ENCODE data around the gene MCM8. TPM values are rescaled to one million over a fixed set of nuclear protein-coding genes. Genes with fewer than 3 reads are reported as not detected.
"Not testable (repeated sequence)": the region's sequence is repeated elsewhere in the genome, so short reads cannot be mapped to it uniquely, and the experiment has no call there.

MCM8 gene
- total RNA-seq, 2 experiments from 2014 or later = 31.4 to 37.5 TPM

DNA sequence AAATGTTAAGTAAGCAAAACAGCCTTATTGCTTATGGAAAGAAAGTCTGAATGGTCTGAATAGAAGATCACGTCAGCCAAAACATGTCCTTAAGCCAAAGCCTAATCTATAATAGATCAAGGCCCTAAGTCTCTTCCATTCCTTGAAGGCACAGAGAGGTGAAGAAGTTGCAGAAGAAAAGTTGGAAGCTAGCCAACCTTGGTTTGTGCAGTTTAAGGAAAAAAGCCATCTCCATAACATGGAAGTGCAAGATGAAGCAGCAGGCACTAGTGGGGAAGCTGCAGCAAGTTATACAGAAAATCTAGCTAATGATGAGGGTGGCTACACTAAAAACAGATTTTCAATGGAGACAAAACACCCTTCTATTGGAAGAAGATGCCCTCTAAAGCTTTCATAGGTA is 74.3 kb downstream of the MCM8 start:
- Mint-ChIP-seq H3K4me3 (no peak overlapping the region), H3K9me3 (ENCODE audit: low read depth) (peaks cover 3% of the 10 kb centered on the region), H3K4me1 (peaks cover 21% of the 10 kb centered on the region), H3K27me3 (no peaks in the 10 kb centered on the region), H3K36me3 (peaks cover 46% of the 10 kb centered on the region), H3K27ac (no peak overlapping the region)
- ATAC-seq (no peak), DNase-seq (no peak)
- CTCF ChIA-PET = interaction anchor here (0.7 to 0.8 kb wide), 2 partner anchors 17 to 496 kb away, joined by 3 read pairs; no protein-coding TSS in a partner anchor

DNA sequence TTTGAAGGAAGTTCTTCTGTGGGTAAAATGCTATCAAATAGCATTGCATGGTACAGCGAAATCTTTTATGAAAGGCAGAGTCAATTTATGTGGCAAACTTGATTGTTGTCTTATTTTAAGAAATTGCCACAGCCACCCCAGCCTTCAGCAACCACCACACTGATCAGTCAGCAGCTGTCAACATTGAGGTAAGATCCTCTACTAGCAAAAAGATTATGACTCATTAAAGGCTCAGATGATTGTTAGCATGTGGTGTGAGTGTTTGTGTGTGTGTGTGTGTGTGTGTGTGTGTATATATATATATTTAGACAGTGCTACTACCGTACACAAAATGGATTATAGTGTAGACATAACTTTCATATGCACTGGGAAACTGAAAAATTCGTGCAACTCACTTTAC is 75.6 kb downstream of the MCM8 start:
- Mint-ChIP-seq H3K36me3 (peaks cover 41% of the 10 kb centered on the region), H3K27ac (peak overlapping the region; percentile 49), H3K4me1 (peaks cover 23% of the 10 kb centered on the region), H3K9me3 (ENCODE audit: low read depth) (peaks cover 3% of the 10 kb centered on the region), H3K4me3 (no peak overlapping the region), H3K27me3 (no peaks in the 10 kb centered on the region)
- peak; percentile 56 for DNase-seq
- ATAC-seq = peak; percentile 61
- CTCF ChIA-PET = no interaction called here

DNA sequence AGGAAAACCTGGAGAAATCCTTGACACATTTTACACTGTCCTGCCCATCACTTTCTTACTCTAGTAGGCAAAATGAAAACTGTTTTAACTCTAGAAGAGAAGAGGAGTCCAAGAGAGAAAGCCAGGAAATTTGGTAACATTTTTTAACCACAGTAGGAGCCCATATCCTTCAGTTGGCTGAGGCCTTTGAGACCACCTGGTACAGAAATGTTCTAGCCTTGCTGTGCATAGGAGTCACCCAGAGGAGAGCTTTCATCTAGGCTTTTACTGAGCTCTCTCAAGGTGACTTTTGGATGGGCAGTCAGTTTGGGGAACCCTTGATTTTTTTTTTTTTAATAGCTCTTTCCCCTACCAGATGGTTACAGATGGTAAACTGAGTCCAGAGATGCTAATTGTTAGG is 78.4 kb downstream of the MCM8 start:
- H3K36me3 Mint-ChIP-seq = peaks cover 36% of the 10 kb centered on the region
- peaks cover 3% of the 10 kb centered on the region for H3K9me3 Mint-ChIP-seq (ENCODE audit: low read depth)
- no peaks in the 10 kb centered on the region for H3K27me3 Mint-ChIP-seq
- DNase-seq (no peak), ATAC-seq (no peak)
- H3K4me1 Mint-ChIP-seq = peaks cover 23% of the 10 kb centered on the region
- CTCF ChIA-PET = no interaction called here
- no peak overlapping the region for H3K27ac Mint-ChIP-seq
- no peak overlapping the region for H3K4me3 Mint-ChIP-seq

DNA sequence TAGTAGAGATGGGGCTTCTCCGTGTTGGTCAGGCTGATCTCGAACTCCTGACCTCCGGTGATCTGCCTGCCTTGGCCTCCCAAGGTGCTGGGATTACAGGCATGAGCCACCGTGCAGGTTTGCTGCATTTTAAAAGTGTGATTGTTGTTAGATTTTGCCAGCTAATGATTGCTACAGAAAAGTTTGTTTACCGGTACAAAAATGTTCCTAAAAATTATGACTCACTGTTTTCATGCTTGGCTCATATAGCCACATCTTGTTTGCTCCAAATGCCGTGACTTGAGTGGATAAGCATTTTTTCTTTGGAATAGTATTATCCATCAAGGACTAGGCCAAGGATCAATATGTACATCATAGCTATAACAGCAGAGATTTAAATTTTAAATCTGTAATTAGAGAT is 79.1 kb downstream of the MCM8 start:
- H3K9me3 Mint-ChIP-seq (ENCODE audit: low read depth) = no peaks in the 10 kb centered on the region
- no peak for DNase-seq
- no peak overlapping the region for H3K4me3 Mint-ChIP-seq
- ATAC-seq = no peak
- H3K27ac Mint-ChIP-seq = no peak overlapping the region
- H3K36me3 Mint-ChIP-seq = peaks cover 34% of the 10 kb centered on the region
- CTCF ChIA-PET = no interaction called here
- H3K4me1 Mint-ChIP-seq = peaks cover 29% of the 10 kb centered on the region
- H3K27me3 Mint-ChIP-seq = no peaks in the 10 kb centered on the region

DNA sequence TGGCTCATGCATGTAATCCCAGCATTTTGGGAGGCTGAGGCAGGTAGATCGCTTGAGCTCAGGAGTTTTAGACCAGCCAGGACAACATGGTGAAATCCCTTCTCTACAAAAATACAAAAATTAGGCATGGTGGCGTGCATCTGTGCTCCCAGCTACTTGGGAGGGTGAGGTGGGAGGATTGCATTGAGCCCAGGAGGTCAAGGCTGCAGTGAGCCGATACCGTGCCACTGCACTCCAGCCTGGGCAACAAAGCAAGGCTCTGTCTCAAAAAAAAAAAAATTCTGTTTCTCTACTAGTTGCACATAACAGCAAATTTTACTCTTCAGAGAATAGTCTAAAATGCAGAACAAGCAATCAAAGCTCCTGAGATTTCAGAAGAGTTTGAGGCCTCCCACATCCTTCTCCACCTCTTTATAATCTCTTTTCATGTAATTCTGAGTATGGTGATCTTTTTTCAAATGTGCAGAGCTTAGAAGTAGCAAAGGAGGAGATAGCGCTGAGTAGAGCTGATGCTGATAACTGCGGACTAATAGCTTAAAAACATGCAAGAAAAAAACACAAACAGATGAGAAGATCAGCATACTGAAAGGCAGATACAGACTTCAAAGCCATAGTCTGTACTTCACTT is 80.1 kb downstream of the MCM8 start:
- H3K27ac Mint-ChIP-seq = no peak overlapping the region
- CTCF ChIA-PET = no interaction called here
- no peaks in the 10 kb centered on the region for H3K27me3 Mint-ChIP-seq
- no peak for ATAC-seq
- no peaks in the 10 kb centered on the region for H3K9me3 Mint-ChIP-seq (ENCODE audit: low read depth)
- no peak overlapping the region for H3K4me3 Mint-ChIP-seq
- DNase-seq = no peak
- peaks cover 28% of the 10 kb centered on the region for H3K4me1 Mint-ChIP-seq
- peaks cover 29% of the 10 kb centered on the region for H3K36me3 Mint-ChIP-seq

DNA sequence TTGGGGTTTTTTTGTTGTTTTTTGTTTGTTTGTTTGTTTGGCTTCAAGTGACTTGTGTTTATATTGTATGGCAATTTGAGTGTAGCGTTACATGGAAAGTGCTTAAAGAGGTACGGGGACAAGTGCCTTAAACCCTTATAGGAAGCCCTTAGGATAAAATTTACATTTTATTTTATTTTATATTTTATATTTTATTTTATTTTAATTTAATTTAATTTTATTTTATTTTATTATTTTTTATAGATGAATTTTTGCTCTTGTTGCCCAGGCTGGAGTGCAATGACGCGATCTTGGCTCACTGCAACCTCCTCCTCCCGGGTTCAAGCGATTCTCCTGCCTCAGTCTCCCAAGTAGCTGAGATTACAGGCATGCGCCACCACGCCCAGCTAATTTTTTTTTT is 82.5 kb downstream of the MCM8 start:
- ATAC-seq; DNase-seq; H3K9me3 Mint-ChIP-seq (ENCODE audit: low read depth); CTCF ChIA-PET; H3K27ac Mint-ChIP-seq; H3K4me3 Mint-ChIP-seq; H3K27me3 Mint-ChIP-seq: not testable (repeated sequence)
- Mint-ChIP-seq H3K36me3 (peaks cover 32% of the 10 kb centered on the region), H3K4me1 (peaks cover 15% of the 10 kb centered on the region)

DNA sequence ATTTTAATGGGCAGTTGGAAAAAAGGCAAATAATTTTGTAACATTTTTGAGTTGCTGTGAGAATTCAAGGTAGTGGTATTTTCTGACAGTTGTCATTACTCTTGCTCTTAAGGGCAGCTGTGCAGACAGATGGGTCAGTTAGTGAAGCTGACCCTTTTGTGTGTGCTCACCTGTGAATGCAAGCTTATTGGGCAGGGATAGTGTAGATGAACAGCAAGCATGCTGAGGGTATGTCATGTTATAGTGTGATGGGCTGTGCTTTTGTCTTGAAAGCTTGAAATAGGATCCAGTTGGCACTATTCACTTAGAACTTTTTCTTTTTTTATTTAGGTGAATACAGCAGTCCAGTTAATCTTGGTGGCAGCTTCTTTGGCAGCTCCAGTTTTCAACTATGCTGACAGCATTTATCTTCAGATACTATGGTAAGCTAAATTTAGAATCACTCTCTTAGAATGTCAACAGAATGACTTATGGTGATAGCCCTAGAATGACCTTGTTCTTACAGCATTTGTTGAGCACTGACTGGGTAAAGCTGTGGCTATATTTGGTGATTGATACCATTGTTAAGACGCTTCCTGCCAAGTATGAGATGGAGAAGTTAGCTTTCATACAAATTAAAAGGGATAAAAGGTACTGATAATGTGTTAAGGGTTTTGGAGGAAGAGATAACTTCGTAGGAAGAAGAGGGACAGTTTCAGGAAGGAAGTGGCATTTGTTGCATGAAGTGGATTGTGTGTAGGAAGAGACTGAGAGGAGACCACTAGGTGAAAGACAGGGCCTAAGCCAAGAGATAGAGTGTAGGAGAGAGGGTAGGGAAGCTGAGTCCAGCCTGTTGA is 83.9 kb downstream of the MCM8 start:
- Mint-ChIP-seq H3K9me3 (ENCODE audit: low read depth) (no peaks in the 10 kb centered on the region), H3K36me3 (peaks cover 35% of the 10 kb centered on the region), H3K27me3 (no peaks in the 10 kb centered on the region), H3K4me3 (no peak overlapping the region), H3K27ac (peak overlapping the region; percentile 41), H3K4me1 (peaks cover 13% of the 10 kb centered on the region)
- CTCF ChIA-PET = no interaction called here
- ATAC-seq = no peak
- no peak for DNase-seq

DNA sequence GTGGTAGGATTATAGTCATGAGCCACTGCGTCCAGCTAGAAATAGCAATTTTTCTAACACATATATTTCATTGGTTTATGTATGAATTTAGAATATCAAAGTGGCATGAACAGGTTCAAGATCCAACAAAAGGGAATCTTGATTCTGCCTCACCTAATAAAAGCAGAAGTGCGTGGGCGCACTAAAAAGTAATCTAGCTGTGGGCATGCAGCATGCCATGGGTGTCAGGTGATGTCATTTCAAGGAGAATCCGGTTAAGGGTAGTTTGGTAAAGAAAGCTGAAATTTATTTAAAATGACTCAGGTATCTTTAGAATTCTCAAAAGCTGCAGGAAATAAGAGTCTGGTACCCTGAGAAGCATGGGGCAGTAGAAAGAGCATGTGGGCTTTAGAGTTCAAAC is 85.8 kb downstream of the MCM8 start:
- Mint-ChIP-seq H3K27me3 (no peaks in the 10 kb centered on the region), H3K4me3 (no peak overlapping the region), H3K36me3 (peaks cover 48% of the 10 kb centered on the region), H3K4me1 (peaks cover 10% of the 10 kb centered on the region), H3K9me3 (ENCODE audit: low read depth) (no peaks in the 10 kb centered on the region), H3K27ac (no peak overlapping the region)
- CTCF ChIA-PET = interaction anchor here (1.3 kb wide), 1 partner anchor 508 kb away, joined by 3 read pairs; no protein-coding TSS in a partner anchor
- DNase-seq (no peak), ATAC-seq (no peak)

DNA sequence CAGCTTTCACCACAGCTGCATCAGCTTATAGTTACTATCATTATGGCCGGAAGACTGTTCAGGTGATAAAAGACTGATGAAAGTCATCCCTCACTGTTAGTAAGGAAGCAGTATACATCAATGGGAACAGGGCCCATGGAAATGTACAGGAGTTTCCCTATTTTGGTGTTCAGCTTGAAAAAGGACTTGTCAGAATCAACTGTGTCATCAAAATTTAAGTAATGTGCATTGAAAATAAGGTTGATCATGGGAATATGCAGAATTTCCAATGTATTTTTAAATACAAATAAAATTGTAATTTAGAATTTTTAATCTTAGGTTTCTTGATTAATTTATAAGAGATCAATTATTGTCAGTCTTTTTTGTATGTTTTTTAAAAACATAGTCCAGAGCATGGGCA is 86.6 kb downstream of the MCM8 start:
- Mint-ChIP-seq H3K9me3 (ENCODE audit: low read depth) (no peaks in the 10 kb centered on the region), H3K4me3 (no peak overlapping the region), H3K36me3 (peaks cover 48% of the 10 kb centered on the region), H3K27ac (no peak overlapping the region), H3K27me3 (no peaks in the 10 kb centered on the region), H3K4me1 (peaks cover 10% of the 10 kb centered on the region)
- DNase-seq = no peak
- CTCF ChIA-PET = interaction anchor here (1.3 kb wide), 1 partner anchor 508 kb away, joined by 3 read pairs; no protein-coding TSS in a partner anchor
- no peak for ATAC-seq

DNA sequence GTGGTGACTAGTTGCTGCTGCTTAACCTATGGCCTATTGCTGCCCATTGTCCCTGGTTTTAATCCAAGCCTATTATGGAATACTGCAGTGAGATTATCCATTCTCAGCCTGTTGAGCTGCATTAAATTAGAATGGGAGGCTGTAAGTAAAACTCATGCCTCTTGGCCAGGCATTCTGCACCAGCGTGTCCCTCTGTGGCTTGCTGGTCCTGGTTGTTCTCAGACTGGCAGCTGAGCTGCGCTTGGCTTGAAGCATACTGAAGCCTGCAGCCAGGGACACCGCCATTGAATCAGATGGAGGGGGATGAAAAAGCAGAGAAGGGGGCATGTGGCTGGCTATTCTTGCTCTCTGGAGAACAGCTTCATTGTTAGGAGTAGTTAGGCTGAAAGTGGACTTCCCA is 87.8 kb downstream of the MCM8 start:
- H3K36me3 Mint-ChIP-seq = peaks cover 45% of the 10 kb centered on the region
- CTCF ChIA-PET = no interaction called here
- no peak overlapping the region for H3K27ac Mint-ChIP-seq

DNA sequence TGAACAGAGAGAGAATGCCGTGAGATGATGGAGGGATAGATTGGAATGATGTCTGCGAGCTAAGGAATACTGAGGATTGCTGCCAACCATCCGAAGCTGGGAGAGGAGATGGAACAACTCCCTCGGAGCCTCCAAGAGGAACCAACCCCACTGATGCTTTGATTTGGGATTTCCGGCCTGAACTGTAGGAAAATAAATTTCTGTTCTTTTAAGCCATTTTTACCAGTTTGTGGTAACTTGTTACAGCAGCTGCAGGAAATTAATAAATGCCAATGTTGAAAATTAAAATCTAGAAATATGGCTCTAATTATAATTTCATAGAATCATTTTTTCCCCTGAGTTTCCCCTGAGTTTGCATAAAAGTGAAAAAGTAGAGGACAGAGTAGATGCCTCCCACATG is 89.3 kb downstream of the MCM8 start:
- CTCF ChIA-PET = no interaction called here
- peaks cover 35% of the 10 kb centered on the region for H3K36me3 Mint-ChIP-seq
- H3K27ac Mint-ChIP-seq = no peak overlapping the region
- H3K4me3 Mint-ChIP-seq = no peak overlapping the region
- no peaks in the 10 kb centered on the region for H3K27me3 Mint-ChIP-seq
- DNase-seq = no peak
- no peak for ATAC-seq
- peaks cover under 1% of the 10 kb centered on the region for H3K4me1 Mint-ChIP-seq
- no peaks in the 10 kb centered on the region for H3K9me3 Mint-ChIP-seq (ENCODE audit: low read depth)

More for the DNA sequence above, 87.8 kb downstream of the MCM8 start:
- DNase-seq (no peak), ATAC-seq (no peak)
- Mint-ChIP-seq H3K4me1 (peaks cover 10% of the 10 kb centered on the region), H3K4me3 (no peak overlapping the region), H3K9me3 (ENCODE audit: low read depth) (no peaks in the 10 kb centered on the region), H3K27me3 (no peaks in the 10 kb centered on the region)

DNA sequence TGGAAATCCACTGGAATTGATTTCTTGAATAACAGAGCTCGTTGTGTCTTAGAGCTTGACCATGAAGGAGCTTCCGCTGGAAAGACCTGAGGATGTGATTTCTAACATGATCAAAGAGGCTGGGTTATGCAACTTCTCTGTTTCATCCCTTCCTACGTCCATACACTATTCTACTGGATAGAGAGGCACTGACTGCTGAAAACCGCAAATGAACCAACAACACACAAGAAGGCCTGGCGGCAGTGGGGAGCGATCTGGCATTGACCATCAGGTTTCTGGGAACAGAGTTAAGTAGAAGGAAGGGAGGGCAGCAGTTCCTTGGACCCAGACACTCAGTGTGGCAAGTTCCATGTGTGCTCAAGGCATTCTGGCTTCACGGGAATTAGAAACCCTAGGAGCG is 90.1 kb downstream of the MCM8 start:
- H3K27me3 Mint-ChIP-seq = no peaks in the 10 kb centered on the region
- H3K9me3 Mint-ChIP-seq (ENCODE audit: low read depth) = no peaks in the 10 kb centered on the region
- no peaks in the 10 kb centered on the region for H3K4me1 Mint-ChIP-seq
- CTCF ChIA-PET = no interaction called here
- DNase-seq (no peak), ATAC-seq (no peak)
- H3K27ac Mint-ChIP-seq = no peak overlapping the region
- H3K36me3 Mint-ChIP-seq = peaks cover 33% of the 10 kb centered on the region
- no peak overlapping the region for H3K4me3 Mint-ChIP-seq

DNA sequence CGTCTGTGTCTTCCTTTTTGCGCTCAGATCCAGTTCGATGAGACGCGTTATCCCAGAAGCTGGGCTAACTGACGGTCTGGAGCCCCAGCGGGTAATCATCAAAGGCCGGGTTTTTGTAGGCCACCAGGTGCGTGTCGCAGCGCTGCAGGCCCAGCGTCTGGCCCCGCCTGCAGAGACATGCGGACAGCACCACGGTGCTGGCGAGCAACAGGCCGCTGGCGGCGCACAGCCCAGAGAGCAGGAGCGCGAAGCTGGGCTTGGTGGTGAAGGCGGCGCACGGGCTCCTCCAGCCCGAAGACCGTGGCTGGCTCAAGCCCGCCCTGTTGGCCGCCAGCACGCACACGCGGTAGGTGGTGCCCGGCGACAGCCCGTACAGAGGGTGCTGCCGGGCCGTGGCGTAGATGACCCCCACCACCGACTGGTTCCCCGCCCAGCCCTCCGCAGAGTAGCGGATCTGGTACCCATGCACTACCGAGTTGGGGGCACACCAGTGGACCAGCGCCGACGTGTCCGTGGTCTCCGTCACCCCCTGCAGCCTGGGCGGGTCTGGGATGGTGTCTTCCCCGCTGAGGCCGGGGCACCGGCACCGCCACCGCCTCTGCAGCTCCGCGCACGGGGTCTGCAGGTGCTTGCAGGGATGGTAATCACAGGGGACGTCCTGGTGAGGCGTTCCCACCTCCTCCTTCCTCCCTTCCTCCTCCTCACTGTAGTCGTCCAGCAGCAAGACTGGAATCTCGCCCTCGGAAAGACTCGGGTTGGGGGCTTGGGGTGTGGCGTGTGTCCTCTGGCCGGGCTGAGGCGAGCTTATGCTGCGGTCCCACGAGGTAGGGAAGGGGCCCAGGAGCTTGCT is 90.7 kb downstream of the MCM8 start:
- H3K27me3 Mint-ChIP-seq = no peaks in the 10 kb centered on the region
- no peak for ATAC-seq
- H3K4me1 Mint-ChIP-seq = no peaks in the 10 kb centered on the region
- no peak overlapping the region for H3K4me3 Mint-ChIP-seq
- H3K36me3 Mint-ChIP-seq = peaks cover 32% of the 10 kb centered on the region
- H3K27ac Mint-ChIP-seq = no peak overlapping the region
- DNase-seq = no peak
- CTCF ChIA-PET = no interaction called here
- H3K9me3 Mint-ChIP-seq (ENCODE audit: low read depth) = no peaks in the 10 kb centered on the region

Measured in activated CD8-positive, alpha-beta memory T cell treated with anti-CD3 and anti-CD28 coated beads, Interleukin-2, amount 10 ng/mL, durations not matched to agents 7 days and 5 days (primary cell).